HepG2 (cell line): Measurements from ENCODE around the gene ARL10. TPM values are rescaled to one million over a fixed set of nuclear protein-coding genes. Genes with fewer than 3 reads are reported as not detected.

Experiments used
- ATAC-seq: fragments of 200-7000 bp; cut with Tn5 transposase; 3 replicates; pipeline ENCODE4 v1.9.1; 2020; ENCODE audit warnings: mild to moderate bottlenecking, moderate library complexity
- BruUV-seq: library from RNA; stranded (reverse); fragments of 400-500 nt; replicated peaks from 2 replicates; lab custom pipeline; 2021; lab: Mats Ljungman, UMichigan
- CTCF ChIA-PET: fragments of 300-600 bp; formaldehyde crosslinking; extraction: SDS; loops from one replicate; lab custom pipeline; 2021; ENCODE audit warnings: low total read pairs, inconsistent platforms, low intra/inter-chr PET ratio; lab: Yijun Ruan, JAX
- POLR2A ChIA-PET: fragments of 350-600 bp; sonication (Branson Sonifier 250); formaldehyde crosslinking; loops from one replicate; lab custom pipeline; 2020; ENCODE audit warnings: antibody characterized with exemption, inconsistent platforms; lab: Yijun Ruan, JAX
- DNase-seq: peaks from one replicate; pipeline ENCODE4 v3.0.0-alpha.2; 2015; ENCODE audit warnings: low spot score
- FAIRE-seq: peaks from 3 replicates; lab custom pipeline; 2011; peaks lifted over from hg19 to GRCh38; lab: Jason Lieb, UNC
- H2AFZ ChIP-seq: one replicate; pipeline ENCODE4 v1.6.1; 2011; ENCODE audit warnings: low read length, inconsistent platforms
- H3K27ac ChIP-seq: fragments of 300-600 bp; 3 replicates; pipeline ENCODE4 v1.8.0; 2011; ENCODE audit warnings: mixed run types, mild to moderate bottlenecking, mixed read lengths, low read length, inconsistent platforms; ENCODE audit not compliant: insufficient read depth; ENCODE audit errors: extremely low read length
- H3K27me3 ChIP-seq, 2 experiments: fragments of 200-600 bp in 1 of 2; 2 replicates in 1 of 2; 3 replicates in 1 of 2; pipeline versions ENCODE4 v1.6.0 to v1.8.0; 2011; ENCODE audit warnings: low read length in 2 of 2, mild to moderate bottlenecking in 2 of 2, moderate library complexity in 2 of 2, inconsistent platforms in 1 of 2; ENCODE audit not compliant: insufficient read depth in 2 of 2, control insufficient read depth in 1 of 2
- H3K36me3 ChIP-seq, 2 experiments: fragments of 200-600 bp in 1 of 2; replicated peaks in 1 of 2; 2 replicates in 1 of 2; 3 replicates in 1 of 2; pipeline versions ENCODE4 v1.5.1 to v1.8.0; 2011; ENCODE audit warnings: low read length in 2 of 2, inconsistent platforms in 1 of 2; ENCODE audit not compliant: insufficient read depth in 2 of 2, control insufficient read depth in 1 of 2
- H3K4me1 ChIP-seq: 2 replicates; pipeline ENCODE4 v1.5.1; 2012; ENCODE audit warnings: low read length, inconsistent platforms; ENCODE audit not compliant: insufficient read depth
- H3K4me2 ChIP-seq: 2 replicates; pipeline ENCODE4 v1.6.0; 2011; ENCODE audit warnings: low read depth, low read length, inconsistent platforms
- H3K4me3 ChIP-seq, 3 experiments: fragments of 200-600 bp in 1 of 3; sonication (generic), shearing (Covaris generic) in 1 of 3; replicated peaks in 1 of 3; 2 replicates each; pipeline ENCODE4 v1.5.1; 2011 to 2016; ENCODE audit warnings: low read length in 3 of 3, inconsistent platforms in 2 of 3, low read depth in 2 of 3, mild to moderate bottlenecking in 2 of 3, control low read depth in 1 of 3, mixed read lengths in 1 of 3; ENCODE audit not compliant: insufficient read depth in 1 of 3
- H3K79me2 ChIP-seq: one replicate; pipeline ENCODE4 v1.6.1; 2011; ENCODE audit warnings: low read length, inconsistent platforms; ENCODE audit not compliant: insufficient read depth
- H3K9ac ChIP-seq: 2 replicates; pipeline ENCODE4 v1.6.0; 2011; ENCODE audit warnings: mild to moderate bottlenecking, low read depth, low read length, inconsistent platforms; ENCODE audit not compliant: insufficient read depth
- H3K9me3 ChIP-seq: 2 replicates; pipeline ENCODE4 v1.5.1; 2012; ENCODE audit warnings: mild to moderate bottlenecking, low read length
- H4K20me1 ChIP-seq: 2 replicates; pipeline ENCODE4 v1.6.0; 2011; ENCODE audit warnings: inconsistent platforms, mild to moderate bottlenecking, low read length, moderate library complexity; ENCODE audit not compliant: insufficient read depth
- ETV5 ChIP-seq: IDR thresholded peaks from 2 replicates; pipeline ENCODE4 v1.6.1; 2018; ENCODE audit warnings: missing biosample characterization, missing genetic modification reagents, inconsistent platforms, borderline replicate concordance
- HDAC6 ChIP-seq: fragments of 200-600 bp; sonication (generic); IDR thresholded peaks from 2 replicates; pipeline ENCODE4 v1.7.0; 2017; ENCODE audit warnings: mild to moderate bottlenecking, antibody characterized with exemption, low read length, low read depth
- KAT2B ChIP-seq: fragments of 150-350 bp; IDR thresholded peaks from 2 replicates; pipeline ENCODE4 v1.6.1; 2014; ENCODE audit warnings: low read depth, low read length, borderline replicate concordance
- MTA1 ChIP-seq: sonication (generic); formaldehyde crosslinking; IDR thresholded peaks from 2 replicates; pipeline ENCODE4 v1.4.0; 2020; ENCODE audit warnings: missing genetic modification reagents, mild to moderate bottlenecking, borderline replicate concordance
- NFYB ChIP-seq: sonication (generic); formaldehyde crosslinking; IDR thresholded peaks from 2 replicates; pipeline ENCODE4 v1.4.0; 2020; ENCODE audit warnings: missing genetic modification reagents
- PAX8 ChIP-seq: sonication (generic); formaldehyde crosslinking; IDR thresholded peaks from 2 replicates; pipeline ENCODE4 v1.8.0; 2022; ENCODE audit warnings: mild to moderate bottlenecking, missing genetic modification reagents, borderline replicate concordance
- ZNF224 ChIP-seq: sonication (generic); formaldehyde crosslinking; IDR thresholded peaks from 2 replicates; pipeline ENCODE4 v1.5.0; 2020; ENCODE audit warnings: mild to moderate bottlenecking, missing genetic modification reagents
- ZNF567 ChIP-seq: sonication (generic); formaldehyde crosslinking; IDR thresholded peaks from 2 replicates; pipeline ENCODE4 v1.8.1; 2023; ENCODE audit warnings: mild to moderate bottlenecking, missing genetic modification reagents, borderline replicate concordance
- ZNF672 ChIP-seq: sonication (generic); formaldehyde crosslinking; IDR thresholded peaks from 2 replicates; pipeline ENCODE4 v1.8.1; 2022; ENCODE audit warnings: missing genetic modification reagents
- ZNF891 ChIP-seq: sonication (generic); formaldehyde crosslinking; IDR thresholded peaks from 2 replicates; pipeline ENCODE4 v1.5.0; 2020; ENCODE audit warnings: mild to moderate bottlenecking, missing genetic modification reagents
- WGBS: methylation state at CpG from one replicate; pipeline ENCODE4 v1.1.6; 2017; ENCODE audit warnings: low lambda C conversion rate; 5-methylcytosine and 5-hydroxymethylcytosine counted together
- in situ Hi-C: cut with HindIII; loops from 2 replicates; pipeline ENCODE4 v1.10.0; 2017; ENCODE audit warnings: low pct_unique_long_range_greater_than_20kb; ENCODE audit not compliant: extremely low pct_ligation_motif_present
- intact Hi-C: fragments of 100-400 bp; cut with micrococcal nuclease; formaldehyde crosslinking; loops from one replicate; pipeline ENCODE4 v1.10.0; 2022; ENCODE audit not compliant: unreplicated experiment
- polyA plus RNA-seq, 8 experiments: library from polyadenylated mRNA; depleted of rRNA in 3 of 8; stranded (reverse) in 7 of 8; unstranded in 1 of 8; fragments of >200 nt; fragmentation: Illumina TruSeq in 4 of 8; extraction: Trizol in 4 of 8; gene quantifications; 2 replicates each; pipeline versions ENCODE4 v1.2.1 to v1.2.3, GENCODE V29; 2011 to 2016; ENCODE audit warnings: low read depth in 4 of 8, missing spikeins in 1 of 8, mixed read lengths in 1 of 8; ENCODE audit not compliant: insufficient read depth in 1 of 8
- total RNA-seq, 5 experiments: library from RNA; depleted of rRNA; stranded (reverse); fragments of >200 nt; fragmentation: Illumina TruSeq; extraction: Trizol; gene quantifications; 2 replicates each; pipeline ENCODE4 v1.2.3, GENCODE V29; 2016; ENCODE audit warnings: low read depth in 1 of 5
- TF ChIP-seq, protein P1 (sequence below): sonication (generic); formaldehyde crosslinking; IDR thresholded peaks from 2 replicates; pipeline ENCODE4 v1.4.0; 2020; ENCODE audit warnings: mild to moderate bottlenecking, missing genetic modification reagents

ARL10 gene
- total and polyA plus RNA-seq, 2 of the 13 experiments (the other 11 are each of a cell fraction or from before 2014, with no cell fraction given), result 0.18 to 0.50 TPM

DNA sequence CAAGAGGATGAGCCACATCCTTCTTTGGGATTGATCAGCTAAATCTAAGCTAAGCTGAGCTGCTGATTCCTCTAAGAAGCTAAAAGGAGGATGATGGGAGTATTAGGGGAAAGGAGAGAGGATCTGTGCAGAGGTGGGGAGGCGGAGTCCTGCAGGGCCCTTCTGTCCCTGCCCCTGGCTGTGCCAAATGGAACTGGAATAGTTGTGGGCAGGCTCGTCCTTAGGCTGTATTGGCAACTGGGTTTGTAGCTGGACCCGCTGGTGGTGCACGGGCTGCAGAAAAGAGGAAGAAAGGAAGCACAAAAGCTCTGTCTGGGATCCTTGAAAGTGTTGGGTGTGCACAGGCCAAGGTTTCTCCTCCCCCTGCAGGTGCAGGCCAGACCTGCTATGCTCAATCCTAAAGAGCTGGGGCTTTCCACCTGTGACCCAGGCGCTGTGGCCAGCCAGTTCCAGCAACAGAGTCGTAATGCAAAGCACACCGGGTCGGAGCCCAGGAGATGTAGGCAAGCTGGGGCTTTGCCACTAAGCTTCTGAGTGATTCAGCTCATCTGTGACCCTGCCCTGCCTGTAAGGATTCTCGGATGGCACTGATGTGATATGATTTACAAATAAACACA, 41.3 kb downstream of the ARL10 start:
- FAIRE-seq (no peak), ATAC-seq (no peak), DNase-seq (no peak)
- peaks cover 2 to 6% of the 10 kb centered on the region in 2 experiments; a peak in 4 of 5 replicates for H3K36me3 ChIP-seq
- 96% methylated on average over 8 of the region's 9 CpGs for WGBS
- no peaks in the 10 kb centered on the region for H4K20me1 ChIP-seq
- in situ Hi-C loops, result no loop called here
- POLR2A ChIA-PET, result no interaction called here
- CTCF ChIA-PET, result no interaction called here
- intact Hi-C loops, result no loop called here
- no peak overlapping the region for H3K4me3 ChIP-seq
- no peaks in the 10 kb centered on the region for H3K9me3 ChIP-seq
- no peaks in the 10 kb centered on the region for H3K79me2 ChIP-seq
- H3K9ac ChIP-seq, result no peak overlapping the region
- H3K4me2 ChIP-seq, result no peak overlapping the region
- peaks cover 25% of the 10 kb centered on the region for H3K4me1 ChIP-seq
- no TSS peak for BruUV-seq
- TF ChIP-seq HDAC6 (no peak), ZNF567 (no peak), ZNF224 (CRISPR knock-in tag) (no peak), NFYB (CRISPR knock-in tag) (no peak), ZNF672 (CRISPR knock-in tag) (no peak), KAT2B (no peak), ZNF891 (CRISPR knock-in tag) (no peak), MTA1 (CRISPR knock-in tag) (no peak), ETV5 (CRISPR knock-in tag) (no peak), PAX8 (CRISPR knock-in tag) (no peak)
- TF ChIP-seq, protein P1, sequence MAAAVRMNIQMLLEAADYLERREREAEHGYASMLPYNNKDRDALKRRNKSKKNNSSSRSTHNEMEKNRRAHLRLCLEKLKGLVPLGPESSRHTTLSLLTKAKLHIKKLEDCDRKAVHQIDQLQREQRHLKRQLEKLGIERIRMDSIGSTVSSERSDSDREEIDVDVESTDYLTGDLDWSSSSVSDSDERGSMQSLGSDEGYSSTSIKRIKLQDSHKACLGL, result no peak
- H3K27me3 ChIP-seq, result no peaks in the 10 kb centered on the region
- no peak overlapping the region for H3K27ac ChIP-seq
- H2AFZ ChIP-seq, result no peak overlapping the region
